Neural progenitor cell (in vitro differentiated cells): ENCODE results near the gene ZNF444. TPM values are rescaled to one million over a fixed set of nuclear protein-coding genes. Genes with fewer than 3 reads are reported as not detected.
A peak's percentile ranks its signal among the peaks of the same experiment; 100 is the strongest.
"Not testable (repeated sequence)": the region's sequence is repeated elsewhere in the genome, so short reads cannot be mapped to it uniquely, and the experiment has no call there.

ENCODE experiments used
- DNase-seq: peaks from one replicate; pipeline ENCODE4 v3.0.0-alpha.2; 2016; ENCODE audit warnings: low spot score
- H2AFZ ChIP-seq: fragments of 200-600 bp; sonication (generic); replicated peaks from 2 replicates; pipeline ENCODE4 v1.6.1; 2016; ENCODE audit warnings: antibody characterized with exemption
- H3F3A ChIP-seq: fragments of 200-600 bp; sonication (generic); 2 replicates; pipeline ENCODE4 v1.6.1; 2016; ENCODE audit warnings: antibody characterized with exemption, low read depth
- H3K27ac ChIP-seq: fragments of 200-600 bp; sonication (generic); 2 replicates; pipeline ENCODE4 v1.5.1; 2016; ENCODE audit warnings: mild to moderate bottlenecking
- H3K27me3 ChIP-seq: fragments of 200-600 bp; sonication (generic); 2 replicates; pipeline ENCODE4 v1.6.1; 2016; ENCODE audit warnings: mild to moderate bottlenecking, moderate library complexity
- H3K36me3 ChIP-seq: fragments of 200-600 bp; sonication (generic); 2 replicates; pipeline ENCODE4 v1.5.1; 2016
- H3K4me1 ChIP-seq: fragments of 200-600 bp; sonication (generic); 2 replicates; pipeline ENCODE4 v1.6.1; 2016; ENCODE audit warnings: mixed run types
- H3K4me2 ChIP-seq: fragments of 200-600 bp; sonication (generic); 2 replicates; pipeline ENCODE4 v1.6.1; 2016
- H3K4me3 ChIP-seq: fragments of 200-600 bp; sonication (generic); 2 replicates; pipeline ENCODE4 v1.5.1; 2016
- H3K79me2 ChIP-seq: fragments of 200-600 bp; sonication (generic); 2 replicates; pipeline ENCODE4 v1.6.1; 2016; ENCODE audit warnings: low read depth
- H3K9ac ChIP-seq: fragments of 200-600 bp; sonication (generic); 2 replicates; pipeline ENCODE4 v1.6.1; 2016
- H3K9me3 ChIP-seq: fragments of 200-600 bp; sonication (generic); 2 replicates; pipeline ENCODE4 v1.5.1; 2016; ENCODE audit warnings: low read depth
- H4K20me1 ChIP-seq: fragments of 200-600 bp; sonication (generic); 2 replicates; pipeline ENCODE4 v1.6.1; 2016; ENCODE audit warnings: low read depth
- H3K27ac Mint-ChIP-seq: 3 replicates; pipeline ENCODE4 v1.8.0; 2021; ENCODE audit warnings: mixed read lengths
- H3K27me3 Mint-ChIP-seq: 2 replicates; pipeline ENCODE4 v1.8.0; 2022; ENCODE audit warnings: low read depth, mild to moderate bottlenecking, inconsistent platforms, moderate library complexity, mixed read lengths; ENCODE audit not compliant: insufficient read depth
- H3K36me3 Mint-ChIP-seq: 3 replicates; pipeline ENCODE4 v1.8.0; 2021; ENCODE audit warnings: mixed read lengths
- H3K4me1 Mint-ChIP-seq: 3 replicates; pipeline ENCODE4 v1.8.0; 2021; ENCODE audit warnings: mixed read lengths
- H3K4me3 Mint-ChIP-seq: 3 replicates; pipeline ENCODE4 v1.8.0; 2021; ENCODE audit warnings: mild to moderate bottlenecking, moderate library complexity, mixed read lengths
- H3K9me3 Mint-ChIP-seq: 3 replicates; pipeline ENCODE4 v1.8.0; 2020; ENCODE audit warnings: mixed read lengths
- EZH2 ChIP-seq: fragments of 200-600 bp; sonication (generic); IDR thresholded peaks from 2 replicates; pipeline ENCODE4 v1.6.1; 2017; ENCODE audit warnings: antibody characterized with exemption, mild to moderate bottlenecking, moderate library complexity
- EZH2phosphoT487 ChIP-seq: fragments of 200-600 bp; sonication (generic); IDR thresholded peaks from 2 replicates; pipeline ENCODE4 v1.6.1; 2017; ENCODE audit warnings: antibody characterized with exemption
- total RNA-seq: library from RNA; depleted of rRNA; stranded (reverse); fragments of >200 nt; gene quantifications from 2 replicates; pipeline ENCODE4 v1.2.3, GENCODE V29; 2015; ENCODE audit warnings: low replicate concordance
- TF ChIP-seq, protein P1 (sequence below): fragments of 200-600 bp; sonication (generic); IDR thresholded peaks from 2 replicates; pipeline ENCODE4 v1.5.1; 2017; ENCODE audit warnings: antibody characterized with exemption, mild to moderate bottlenecking

The ZNF444 gene
- total RNA-seq, 1 donor from 2014 or later = 7.0 TPM

- no peaks in the 10 kb centered on the region for H3K27me3 Mint-ChIP-seq
- Histone ChIP-seq H3F3A (peaks cover 5% of the 10 kb centered on the region), H3K27me3 (no peaks in the 10 kb centered on the region), H3K36me3 (no peaks in the 10 kb centered on the region), H3K9me3 (no peaks in the 10 kb centered on the region), H3K79me2 (peaks cover 65% of the 10 kb centered on the region), H3K4me1 (peaks cover 4% of the 10 kb centered on the region), H3K27ac (no peak overlapping the region), H3K9ac (no peak overlapping the region), H3K4me2 (no peak overlapping the region), H3K4me3 (no peak overlapping the region), H4K20me1 (peaks cover 58% of the 10 kb centered on the region), H2AFZ (no peak overlapping the region)
- H3K9me3 Mint-ChIP-seq = no peaks in the 10 kb centered on the region
- peak overlapping the region; percentile 52 for H3K4me3 Mint-ChIP-seq
- peaks cover 26% of the 10 kb centered on the region for H3K36me3 Mint-ChIP-seq
- peak overlapping the region; percentile 92 for H3K27ac Mint-ChIP-seq
- TF ChIP-seq, protein P1, sequence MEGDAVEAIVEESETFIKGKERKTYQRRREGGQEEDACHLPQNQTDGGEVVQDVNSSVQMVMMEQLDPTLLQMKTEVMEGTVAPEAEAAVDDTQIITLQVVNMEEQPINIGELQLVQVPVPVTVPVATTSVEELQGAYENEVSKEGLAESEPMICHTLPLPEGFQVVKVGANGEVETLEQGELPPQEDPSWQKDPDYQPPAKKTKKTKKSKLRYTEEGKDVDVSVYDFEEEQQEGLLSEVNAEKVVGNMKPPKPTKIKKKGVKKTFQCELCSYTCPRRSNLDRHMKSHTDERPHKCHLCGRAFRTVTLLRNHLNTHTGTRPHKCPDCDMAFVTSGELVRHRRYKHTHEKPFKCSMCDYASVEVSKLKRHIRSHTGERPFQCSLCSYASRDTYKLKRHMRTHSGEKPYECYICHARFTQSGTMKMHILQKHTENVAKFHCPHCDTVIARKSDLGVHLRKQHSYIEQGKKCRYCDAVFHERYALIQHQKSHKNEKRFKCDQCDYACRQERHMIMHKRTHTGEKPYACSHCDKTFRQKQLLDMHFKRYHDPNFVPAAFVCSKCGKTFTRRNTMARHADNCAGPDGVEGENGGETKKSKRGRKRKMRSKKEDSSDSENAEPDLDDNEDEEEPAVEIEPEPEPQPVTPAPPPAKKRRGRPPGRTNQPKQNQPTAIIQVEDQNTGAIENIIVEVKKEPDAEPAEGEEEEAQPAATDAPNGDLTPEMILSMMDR = no peak
- no peak for TF ChIP-seq EZH2phosphoT487
- no peak for TF ChIP-seq EZH2
- peaks cover 30% of the 10 kb centered on the region for H3K4me1 Mint-ChIP-seq
- DNase-seq = no peak
These were observed 38.0 kb upstream of the ZNF444 start for GRCh38 chr19:56103027-56103614.

DNA sequence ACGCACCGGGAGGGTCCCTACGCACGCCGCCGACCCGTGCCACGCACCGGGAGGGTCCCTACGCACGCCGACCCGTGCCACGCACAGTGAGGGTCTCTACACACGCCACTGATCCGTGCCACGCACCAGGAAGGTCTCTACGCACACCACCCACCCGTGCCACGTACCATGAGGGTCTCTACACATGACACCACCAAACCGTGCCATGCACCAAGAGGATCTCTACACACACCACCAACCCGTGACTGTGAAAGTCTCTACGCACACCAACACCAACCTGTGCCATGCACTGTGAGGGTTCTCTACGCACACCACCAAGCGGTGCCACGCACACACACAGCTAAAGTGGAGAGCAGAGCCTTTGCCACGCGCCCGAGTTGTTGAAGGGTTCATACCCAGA, 36.7 kb upstream of the ZNF444 start:
- no peak for TF ChIP-seq EZH2
- no peak for TF ChIP-seq EZH2phosphoT487
- TF ChIP-seq, protein P1 = no peak
- H3K4me1 Mint-ChIP-seq = peaks cover 38% of the 10 kb centered on the region
- peak overlapping the region; percentile 69 for H3K4me3 Mint-ChIP-seq
- H3K27ac Mint-ChIP-seq = peak overlapping the region; percentile 95
- H3K36me3 Mint-ChIP-seq = peaks cover 24% of the 10 kb centered on the region
- Histone ChIP-seq H3K9ac (no peak overlapping the region), H3K36me3 (no peaks in the 10 kb centered on the region), H3K27ac (no peak overlapping the region), H3F3A (peaks cover 5% of the 10 kb centered on the region), H3K27me3 (no peaks in the 10 kb centered on the region), H3K4me1 (peaks cover 11% of the 10 kb centered on the region), H3K4me2 (no peak overlapping the region), H4K20me1 (peaks cover 71% of the 10 kb centered on the region), H2AFZ (no peak overlapping the region), H3K9me3 (no peaks in the 10 kb centered on the region), H3K4me3 (no peak overlapping the region), H3K79me2 (peaks cover 77% of the 10 kb centered on the region)
- no peaks in the 10 kb centered on the region for H3K27me3 Mint-ChIP-seq
- no peak for DNase-seq
- no peaks in the 10 kb centered on the region for H3K9me3 Mint-ChIP-seq

DNA sequence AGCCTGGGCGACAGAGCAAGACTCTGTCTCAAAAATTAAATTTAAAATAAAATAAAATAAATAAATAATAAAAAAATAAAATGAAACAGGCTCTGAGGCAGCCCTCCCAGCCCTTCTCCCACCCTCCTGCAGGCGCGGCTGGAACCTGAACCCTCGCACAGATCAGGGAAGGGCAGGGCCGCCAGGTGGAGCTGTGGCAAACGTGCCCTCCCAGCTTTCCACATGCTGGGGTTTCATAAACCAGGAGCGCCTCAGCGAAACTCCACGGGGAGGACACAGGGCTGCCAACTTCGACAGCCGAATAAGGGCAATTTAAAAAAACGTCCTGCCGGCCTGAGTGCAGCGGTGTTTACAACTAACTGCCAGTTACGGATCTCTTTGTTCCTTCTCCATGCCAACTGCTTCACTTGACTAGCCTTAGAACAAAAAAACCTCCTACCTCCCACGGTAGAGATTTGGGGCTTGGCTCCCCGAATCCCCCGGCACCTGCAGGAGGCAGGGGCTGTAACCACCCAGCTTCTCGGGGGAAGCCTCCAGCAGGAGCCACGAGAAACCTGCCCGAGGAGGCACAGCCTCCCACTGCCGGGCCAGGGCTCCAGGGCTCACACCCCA, 35.9 kb upstream of the ZNF444 start:
- Mint-ChIP-seq H3K4me3 (no peak overlapping the region), H3K9me3 (no peaks in the 10 kb centered on the region), H3K27ac (peak overlapping the region; percentile 94), H3K4me1 (peaks cover 42% of the 10 kb centered on the region), H3K27me3 (no peaks in the 10 kb centered on the region), H3K36me3 (peaks cover 21% of the 10 kb centered on the region)
- H3K27ac ChIP-seq = peak overlapping the region; percentile 70
- H3K4me2 ChIP-seq = peak overlapping the region; percentile 63
- H3K27me3 ChIP-seq = no peaks in the 10 kb centered on the region
- H3K9me3 ChIP-seq = no peaks in the 10 kb centered on the region
- peak overlapping the region; percentile 22 for H3K9ac ChIP-seq
- H3K4me1 ChIP-seq = peaks cover 11% of the 10 kb centered on the region
- no peak overlapping the region for H2AFZ ChIP-seq
- H3F3A ChIP-seq = peaks cover 5% of the 10 kb centered on the region
- peaks cover 85% of the 10 kb centered on the region for H3K79me2 ChIP-seq
- DNase-seq = peak; percentile 87
- peaks cover 77% of the 10 kb centered on the region for H4K20me1 ChIP-seq
- H3K36me3 ChIP-seq = no peaks in the 10 kb centered on the region
- TF ChIP-seq EZH2 = no peak
- TF ChIP-seq, protein P1 = peak; percentile 74
- no peak overlapping the region for H3K4me3 ChIP-seq

- not testable (repeated sequence) for H3K27me3 ChIP-seq, H3K4me3 ChIP-seq, H3K27me3 Mint-ChIP-seq, H3K9me3 Mint-ChIP-seq, H3F3A ChIP-seq, H3K9ac ChIP-seq, H3K9me3 ChIP-seq, DNase-seq, H3K4me2 ChIP-seq, H3K36me3 ChIP-seq, H2AFZ ChIP-seq, H3K4me3 Mint-ChIP-seq
- Histone ChIP-seq H3K79me2 (peaks cover 92% of the 10 kb centered on the region), H4K20me1 (peaks cover 82% of the 10 kb centered on the region), H3K27ac (peak overlapping the region; percentile 70), H3K4me1 (peaks cover 18% of the 10 kb centered on the region)
- peaks cover 20% of the 10 kb centered on the region for H3K36me3 Mint-ChIP-seq
- peaks cover 49% of the 10 kb centered on the region for H3K4me1 Mint-ChIP-seq
- peak overlapping the region; percentile 94 for H3K27ac Mint-ChIP-seq
These were observed 35.2 kb upstream of the ZNF444 start for GRCh38 chr19:56105831-56106396.
